ENCODE results near the gene TRAF4. TPM values are rescaled to one million over a fixed set of nuclear protein-coding genes. Genes with fewer than 3 reads are reported as not detected.
A peak's percentile ranks its signal among the peaks of the same experiment; 100 is the strongest.

Gene TRAF4
- total RNA-seq (2021) (192 to 268 TPM (median 192 TPM) in 3 replicates), Bru-seq, nascent RNA (percentile 90 among the genes with signal in this experiment)
- long read RNA-seq, experiment 1, transcript TRAF4-201 (7 exons, 2,923 nt): major isoform, 165 of 227 reads
- long read RNA-seq, experiment 1, partial matches to known transcripts: 17 of 227 reads
- long read RNA-seq, experiment 1, other reads (novel, unspliced or antisense): 42 of 227 reads
- long read RNA-seq, experiment 2, transcript TRAF4-201 (7 exons, 2,923 nt): major isoform, 134 of 220 reads
- long read RNA-seq, experiment 2, partial matches to known transcripts: 22 of 220 reads
- long read RNA-seq, experiment 2, other reads (novel, unspliced or antisense): 60 of 220 reads
- long read RNA-seq, experiment 3, partial matches to known transcripts: 0 of 5 reads
- long read RNA-seq, experiment 3, other reads (novel, unspliced or antisense): 5 of 5 reads

DNA sequence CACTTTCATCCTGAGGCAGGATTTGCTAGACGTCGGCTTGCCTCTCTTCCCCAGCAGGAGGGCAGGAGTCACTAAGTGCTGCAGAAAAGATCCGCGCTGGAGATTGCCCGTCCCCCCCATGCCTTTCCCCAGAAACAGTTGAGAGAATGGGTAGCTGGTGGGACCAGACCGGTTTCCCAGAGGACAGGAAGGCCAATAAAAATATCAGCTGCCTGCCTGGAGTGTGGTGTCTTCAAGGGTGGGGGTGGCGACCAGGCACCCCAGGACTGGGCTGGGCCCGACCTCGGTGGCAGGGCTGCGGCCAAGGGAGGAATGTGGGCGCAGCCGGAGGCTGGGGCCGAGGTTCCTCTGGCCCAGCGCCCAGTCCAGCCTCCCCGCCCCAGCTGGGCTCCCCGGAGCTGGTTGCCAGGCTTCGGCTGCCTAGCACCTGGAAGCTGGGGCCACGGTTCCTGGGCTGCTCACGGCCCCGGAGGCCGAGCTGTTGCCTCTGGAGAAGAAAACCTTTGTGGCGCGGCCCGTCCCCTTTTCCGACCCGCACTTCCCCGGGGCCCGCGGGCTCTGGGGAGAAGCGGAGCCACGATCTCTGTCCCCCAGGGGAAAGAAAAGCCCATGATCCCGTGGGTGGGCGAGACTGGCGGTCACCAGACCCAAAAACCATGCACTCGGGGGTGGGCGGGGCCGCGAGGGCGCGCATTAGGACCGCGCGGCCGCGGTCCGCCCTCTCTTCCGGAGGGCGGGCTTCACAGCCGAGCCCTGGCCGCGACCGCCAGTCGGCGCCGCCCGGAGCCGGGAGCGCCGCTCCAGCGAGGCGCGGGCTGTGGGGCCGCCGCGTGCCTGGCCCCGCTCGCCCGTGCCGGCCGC is at the start of gene TRAF4:
TSS of gene TRAF4 (plus strand) at position 769 of the 861 bp plus-strand sequence. CDS start 102 bp downstream, outside the sequence.
- POLR2A ChIA-PET: interaction anchor here (0.8 to 13.5 kb wide), 9 partner anchors 9 to 209 kb away, joined by 3 to 310 read pairs (median 4); partner anchors contain the start of genes NEK8, PHF12, PROCA1 and RPL23A
- DNase-seq (ENCODE audit: low spot score) (peak; percentile 83), ATAC-seq (peak; percentile 57)
- Mint-ChIP-seq H3K4me3 (peak within 1 kb of the TSS; percentile 88), H3K27me3 (ENCODE audit: low read depth) (no peaks in the 10 kb centered on the region), H3K4me1 (peaks cover 39% of the 10 kb centered on the region), H3K36me3 (peaks cover 28% of the 10 kb centered on the region), H3K27ac (peak within 1 kb of the TSS; percentile 94), H3K9me3 (no peaks in the 10 kb centered on the region)
- CTCF ChIA-PET: interaction anchor here (0.7 to 13.9 kb wide), 12 partner anchors 9 to 374 kb away, joined by 3 to 541 read pairs (median 4); partner anchors contain the start of genes DHRS13, NEK8, RPL23A and TLCD1
- TF ChIP-seq ARID4B (CRISPR knock-in tag; IDR thresholded peaks at IDR 0.05; ENCODE audit: borderline replicate concordance) (peak; percentile 33; the same call in 1 of the 2 replicates), SOX15 (CRISPR knock-in tag; IDR thresholded peaks at IDR 0.05) (0 out of 2 replicates have a peak, but pooled peaks have one; percentile 65), ZNF416 (CRISPR knock-in tag; IDR thresholded peaks at IDR 0.05) (peak; percentile 93; the same call in 1 of the 2 replicates), FOXP4 (CRISPR knock-in tag; IDR thresholded peaks at IDR 0.05) (peak; percentile 81; the same call in 1 of the 2 replicates), EMX1 (CRISPR knock-in tag; IDR thresholded peaks at IDR 0.05) (peak; percentile 80; the same call in 1 of the 2 replicates), FOXP1 (CRISPR knock-in tag; IDR thresholded peaks at IDR 0.05; ENCODE audit: borderline replicate concordance) (peak; percentile 22; the same call in 1 of the 2 replicates), NR2C2 (CRISPR knock-in tag; IDR thresholded peaks at IDR 0.05) (no peak), MAX (CRISPR knock-in tag; IDR thresholded peaks at IDR 0.05) (peak; percentile 35; the same call in 1 of the 2 replicates), ZNF138 (CRISPR knock-in tag; conservative IDR thresholded peaks at IDR 0.05) (no peak), SP1 (CRISPR knock-in tag; conservative IDR thresholded peaks at IDR 0.05) (peak; percentile 75), ZBTB43 (CRISPR knock-in tag; IDR thresholded peaks at IDR 0.05) (no peak), CREM (CRISPR knock-in tag; IDR thresholded peaks at IDR 0.05) (peak; percentile 14; the same call in 1 of the 2 replicates)
- TF ChIP-seq, protein P1, sequence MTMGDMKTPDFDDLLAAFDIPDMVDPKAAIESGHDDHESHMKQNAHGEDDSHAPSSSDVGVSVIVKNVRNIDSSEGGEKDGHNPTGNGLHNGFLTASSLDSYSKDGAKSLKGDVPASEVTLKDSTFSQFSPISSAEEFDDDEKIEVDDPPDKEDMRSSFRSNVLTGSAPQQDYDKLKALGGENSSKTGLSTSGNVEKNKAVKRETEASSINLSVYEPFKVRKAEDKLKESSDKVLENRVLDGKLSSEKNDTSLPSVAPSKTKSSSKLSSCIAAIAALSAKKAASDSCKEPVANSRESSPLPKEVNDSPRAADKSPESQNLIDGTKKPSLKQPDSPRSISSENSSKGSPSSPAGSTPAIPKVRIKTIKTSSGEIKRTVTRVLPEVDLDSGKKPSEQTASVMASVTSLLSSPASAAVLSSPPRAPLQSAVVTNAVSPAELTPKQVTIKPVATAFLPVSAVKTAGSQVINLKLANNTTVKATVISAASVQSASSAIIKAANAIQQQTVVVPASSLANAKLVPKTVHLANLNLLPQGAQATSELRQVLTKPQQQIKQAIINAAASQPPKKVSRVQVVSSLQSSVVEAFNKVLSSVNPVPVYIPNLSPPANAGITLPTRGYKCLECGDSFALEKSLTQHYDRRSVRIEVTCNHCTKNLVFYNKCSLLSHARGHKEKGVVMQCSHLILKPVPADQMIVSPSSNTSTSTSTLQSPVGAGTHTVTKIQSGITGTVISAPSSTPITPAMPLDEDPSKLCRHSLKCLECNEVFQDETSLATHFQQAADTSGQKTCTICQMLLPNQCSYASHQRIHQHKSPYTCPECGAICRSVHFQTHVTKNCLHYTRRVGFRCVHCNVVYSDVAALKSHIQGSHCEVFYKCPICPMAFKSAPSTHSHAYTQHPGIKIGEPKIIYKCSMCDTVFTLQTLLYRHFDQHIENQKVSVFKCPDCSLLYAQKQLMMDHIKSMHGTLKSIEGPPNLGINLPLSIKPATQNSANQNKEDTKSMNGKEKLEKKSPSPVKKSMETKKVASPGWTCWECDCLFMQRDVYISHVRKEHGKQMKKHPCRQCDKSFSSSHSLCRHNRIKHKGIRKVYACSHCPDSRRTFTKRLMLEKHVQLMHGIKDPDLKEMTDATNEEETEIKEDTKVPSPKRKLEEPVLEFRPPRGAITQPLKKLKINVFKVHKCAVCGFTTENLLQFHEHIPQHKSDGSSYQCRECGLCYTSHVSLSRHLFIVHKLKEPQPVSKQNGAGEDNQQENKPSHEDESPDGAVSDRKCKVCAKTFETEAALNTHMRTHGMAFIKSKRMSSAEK (CRISPR knock-in tag; IDR thresholded peaks at IDR 0.05; ENCODE audit: borderline replicate concordance): 0 out of 2 replicates have a peak, but pooled peaks have one; percentile 20
- TF ChIP-seq, protein P2, sequence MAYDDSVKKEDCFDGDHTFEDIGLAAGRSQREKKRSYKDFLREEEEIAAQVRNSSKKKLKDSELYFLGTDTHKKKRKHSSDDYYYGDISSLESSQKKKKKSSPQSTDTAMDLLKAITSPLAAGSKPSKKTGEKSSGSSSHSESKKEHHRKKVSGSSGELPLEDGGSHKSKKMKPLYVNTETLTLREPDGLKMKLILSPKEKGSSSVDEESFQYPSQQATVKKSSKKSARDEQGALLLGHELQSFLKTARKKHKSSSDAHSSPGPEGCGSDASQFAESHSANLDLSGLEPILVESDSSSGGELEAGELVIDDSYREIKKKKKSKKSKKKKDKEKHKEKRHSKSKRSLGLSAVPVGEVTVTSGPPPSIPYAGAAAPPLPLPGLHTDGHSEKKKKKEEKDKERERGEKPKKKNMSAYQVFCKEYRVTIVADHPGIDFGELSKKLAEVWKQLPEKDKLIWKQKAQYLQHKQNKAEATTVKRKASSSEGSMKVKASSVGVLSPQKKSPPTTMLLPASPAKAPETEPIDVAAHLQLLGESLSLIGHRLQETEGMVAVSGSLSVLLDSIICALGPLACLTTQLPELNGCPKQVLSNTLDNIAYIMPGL (CRISPR knock-in tag; IDR thresholded peaks at IDR 0.05): peak; percentile 45; the same call in 1 of the 2 replicates
- TF ChIP-seq, protein P3, sequence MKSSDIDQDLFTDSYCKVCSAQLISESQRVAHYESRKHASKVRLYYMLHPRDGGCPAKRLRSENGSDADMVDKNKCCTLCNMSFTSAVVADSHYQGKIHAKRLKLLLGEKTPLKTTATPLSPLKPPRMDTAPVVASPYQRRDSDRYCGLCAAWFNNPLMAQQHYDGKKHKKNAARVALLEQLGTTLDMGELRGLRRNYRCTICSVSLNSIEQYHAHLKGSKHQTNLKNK (CRISPR knock-in tag; IDR thresholded peaks at IDR 0.05): peak; percentile 68; the same call in 1 of the 2 replicates
- TF ChIP-seq, protein P4, sequence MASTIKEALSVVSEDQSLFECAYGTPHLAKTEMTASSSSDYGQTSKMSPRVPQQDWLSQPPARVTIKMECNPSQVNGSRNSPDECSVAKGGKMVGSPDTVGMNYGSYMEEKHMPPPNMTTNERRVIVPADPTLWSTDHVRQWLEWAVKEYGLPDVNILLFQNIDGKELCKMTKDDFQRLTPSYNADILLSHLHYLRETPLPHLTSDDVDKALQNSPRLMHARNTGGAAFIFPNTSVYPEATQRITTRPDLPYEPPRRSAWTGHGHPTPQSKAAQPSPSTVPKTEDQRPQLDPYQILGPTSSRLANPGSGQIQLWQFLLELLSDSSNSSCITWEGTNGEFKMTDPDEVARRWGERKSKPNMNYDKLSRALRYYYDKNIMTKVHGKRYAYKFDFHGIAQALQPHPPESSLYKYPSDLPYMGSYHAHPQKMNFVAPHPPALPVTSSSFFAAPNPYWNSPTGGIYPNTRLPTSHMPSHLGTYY (CRISPR knock-in tag; IDR thresholded peaks at IDR 0.05): peak; percentile 35; the same call in 1 of the 2 replicates

Data from WTC11 (cell line).